LNCaP clone FGC (cell line): ENCODE results near the gene SH2D5.

ENCODE experiments used
- DNase-seq: peaks from one replicate; pipeline ENCODE4 v3.0.0-alpha.2; 2011; ENCODE audit warnings: low read depth
- H3K4me3 ChIP-seq: 2 replicates; pipeline ENCODE4 v1.5.1; 2011; ENCODE audit warnings: mild to moderate bottlenecking, low read depth, low read length, control low read depth
- CTCF ChIP-seq: IDR thresholded peaks from 2 replicates; pipeline ENCODE4 v1.5.1; 2012; ENCODE audit warnings: mild to moderate bottlenecking; ENCODE audit not compliant: control insufficient read depth, insufficient read depth; ENCODE audit errors: extremely low read depth

Gene SH2D5

GRCh38 chr1:20689645-20690056 is 42.9 kb downstream of the SH2D5 start:
- DNase-seq: no peak
- TF ChIP-seq CTCF: no peak
- no peak overlapping the region for H3K4me3 ChIP-seq

- no peak overlapping the region for H3K4me3 ChIP-seq
- no peak for TF ChIP-seq CTCF
- DNase-seq: no peak
Measured at GRCh38 chr1:20686883-20687725, 45.4 kb downstream of the SH2D5 start.

GRCh38 chr1:20685741-20686140 is 46.8 kb downstream of the SH2D5 start:
- no peak for DNase-seq

GRCh38 chr1:20685099-20685662 is 47.3 kb downstream of the SH2D5 start:
- DNase-seq: no peak
- H3K4me3 ChIP-seq: no peak overlapping the region
- no peak for TF ChIP-seq CTCF

More at GRCh38 chr1:20685741-20686140, 46.8 kb downstream of the SH2D5 start:
- no peak overlapping the region for H3K4me3 ChIP-seq
- TF ChIP-seq CTCF: no peak

GRCh38 chr1:20684651-20685050 is 47.9 kb downstream of the SH2D5 start:
- TF ChIP-seq CTCF: no peak
- no peak overlapping the region for H3K4me3 ChIP-seq
- DNase-seq: no peak

GRCh38 chr1:20684050-20684620 is 48.4 kb downstream of the SH2D5 start:
- no peak for DNase-seq
- H3K4me3 ChIP-seq: no peak overlapping the region
- TF ChIP-seq CTCF: no peak
